GM10266 (cell line): ENCODE measurements around the gene FNDC3A.

Experiments
- DNase-seq: peaks from one replicate; pipeline ENCODE4 v3.0.0; 2012; ENCODE audit errors: extremely low spot score
- CTCF ChIP-seq: IDR thresholded peaks from 2 replicates; pipeline ENCODE4 v1.5.1; 2012; ENCODE audit warnings: mild to moderate bottlenecking, low read depth; ENCODE audit not compliant: control insufficient read depth, insufficient read depth; ENCODE audit errors: missing control alignments

Gene FNDC3A

GRCh38 chr13:49042476-49042875 lies 66.8 kb downstream of the FNDC3A start:
- no peak for DNase-seq
- TF ChIP-seq CTCF = no peak

GRCh38 chr13:49044008-49044407 lies 68.3 kb downstream of the FNDC3A start:
- TF ChIP-seq CTCF = no peak
- no peak for DNase-seq

DNA sequence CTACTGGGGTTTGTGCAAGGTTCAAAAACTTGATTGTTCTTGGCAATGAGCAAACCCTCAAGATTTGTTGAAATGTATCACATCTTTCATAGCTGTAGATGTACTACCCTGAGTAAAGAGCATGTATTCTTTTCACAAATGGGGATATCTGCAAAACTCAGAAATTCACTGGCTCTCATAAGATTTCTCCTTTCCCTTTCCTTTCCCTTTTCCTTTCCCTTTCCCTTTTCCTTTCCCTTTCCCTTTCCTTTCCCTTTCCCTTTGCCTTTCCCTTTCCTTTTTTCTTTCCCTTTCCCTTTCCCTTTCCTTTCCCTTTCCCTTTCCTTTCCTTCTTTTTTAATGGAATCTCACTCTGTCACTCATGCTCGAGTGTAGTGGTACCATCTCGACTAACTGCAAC lies 69.1 kb downstream of the FNDC3A start:
- no peak for DNase-seq
- no peak for TF ChIP-seq CTCF

DNA sequence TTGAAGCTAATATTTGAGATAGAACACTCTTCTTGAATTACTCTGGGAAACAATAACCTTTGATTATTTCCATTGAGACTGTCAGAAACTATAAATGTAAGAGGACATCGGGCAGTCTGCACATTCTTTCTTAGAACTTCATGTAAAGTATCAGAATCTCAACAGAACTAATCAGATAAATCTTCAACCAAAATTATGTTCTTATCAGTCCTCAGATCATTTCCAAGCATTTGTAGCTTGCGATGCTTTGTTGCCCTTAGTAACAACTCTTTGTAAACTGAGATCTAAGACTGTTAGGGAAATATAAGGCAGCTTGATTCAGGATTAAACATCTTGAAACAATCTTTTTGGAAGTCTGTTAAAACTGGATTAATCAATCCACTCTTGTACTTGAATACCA lies 70.3 kb downstream of the FNDC3A start:
- DNase-seq = no peak
- no peak for TF ChIP-seq CTCF

GRCh38 chr13:49046519-49046918 lies 70.8 kb downstream of the FNDC3A start:
- DNase-seq = no peak
- TF ChIP-seq CTCF = no peak

DNA sequence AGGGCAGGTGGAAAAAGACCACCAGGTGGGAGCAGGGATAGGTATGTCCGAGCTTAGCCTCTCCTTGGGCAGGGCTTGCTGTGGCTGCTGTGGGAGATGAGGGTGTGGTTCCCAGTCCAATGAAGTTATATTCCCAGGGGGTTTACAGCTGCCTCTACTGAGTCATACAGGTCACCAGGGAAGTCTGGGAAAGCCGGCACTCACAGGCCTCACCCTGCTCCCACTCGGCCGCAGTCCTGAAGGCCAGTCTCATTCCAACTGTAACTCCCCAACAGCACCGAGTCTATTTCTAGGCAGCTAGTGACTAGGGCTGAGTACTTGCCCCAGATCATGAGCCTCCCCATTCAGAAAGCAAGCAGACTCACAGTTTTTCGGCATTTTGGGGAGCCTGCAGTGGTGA lies 77.1 kb downstream of the FNDC3A start:
- no peak for TF ChIP-seq CTCF

DNA sequence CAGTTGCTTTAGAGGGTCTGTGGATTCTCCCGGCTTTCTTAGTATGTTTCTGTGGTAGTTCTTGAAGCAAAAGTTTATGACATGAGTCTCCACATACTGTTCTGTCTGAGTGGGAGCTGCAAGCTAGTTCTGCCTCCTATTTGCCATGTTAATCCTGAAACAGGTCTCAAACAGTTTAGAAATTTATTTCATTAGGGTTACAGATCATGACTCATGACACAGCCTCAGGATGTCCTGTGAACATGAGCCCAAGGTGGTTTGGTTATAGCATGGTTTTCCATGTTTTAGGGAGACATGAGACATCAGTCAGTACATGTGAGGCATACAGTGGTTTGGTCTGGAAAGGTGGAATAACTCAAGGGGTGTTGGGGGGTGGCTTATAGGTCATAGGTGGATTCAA lies 77.5 kb downstream of the FNDC3A start:
- no peak for TF ChIP-seq CTCF
- DNase-seq = no peak

More for the DNA sequence above, 77.1 kb downstream of the FNDC3A start:
- no peak for DNase-seq
